Upper lobe of left lung (tissue), 6 donors: ENCODE results near the gene NKPD1. TPM values are rescaled to one million over a fixed set of nuclear protein-coding genes. Genes with fewer than 3 reads are reported as not detected.

ENCODE experiments used
- ATAC-seq, 2 donors: fragments of 200-7000 bp; cut with Tn5 transposase; one replicate each; pipeline ENCODE4 v1.9.1; 2022; ENCODE audit warnings: mild to moderate bottlenecking in 2 of 2, moderate library complexity in 2 of 2; ENCODE audit not compliant: low FRiP score in 2 of 2
- DNase-seq, 2 donors: peaks; one replicate each; pipeline ENCODE4 v3.0.0-alpha.2; 2019 to 2020
- H3K27ac ChIP-seq, 4 donors: fragments of 200-600 bp; sonication (generic); one replicate each; pipeline ENCODE4 v1.5.1; 2016 to 2019
- H3K27me3 ChIP-seq, 4 donors: fragments of 200-600 bp; sonication (generic); one replicate each; pipeline ENCODE4 v1.5.1; 2017 to 2019
- H3K36me3 ChIP-seq, 4 donors: fragments of 200-600 bp; sonication (generic); one replicate each; pipeline ENCODE4 v1.5.1; 2016 to 2019
- H3K4me1 ChIP-seq, 4 donors: fragments of 200-600 bp; sonication (generic); one replicate each; pipeline ENCODE4 v1.5.1; 2018 to 2019
- H3K4me3 ChIP-seq, 4 donors: fragments of 200-600 bp; sonication (generic); one replicate each; pipeline ENCODE4 v1.5.1; 2017 to 2019; ENCODE audit warnings: mild to moderate bottlenecking in 2 of 4, moderate library complexity in 1 of 4
- H3K9me3 ChIP-seq, 4 donors: fragments of 200-600 bp; sonication (generic); one replicate each; pipeline ENCODE4 v1.5.1; 2018 to 2019
- CTCF ChIP-seq, 6 experiments: fragments of 450-650 bp in 4 of 6; fragments of 200-600 bp in 2 of 6; sonication (generic) in 2 of 6; IDR thresholded peaks; one replicate each; pipeline ENCODE4 v1.5.1; 2016 to 2019; ENCODE audit warnings: antibody characterized with exemption in 6 of 6
- EP300 ChIP-seq, 4 donors: sonication (generic); formaldehyde crosslinking; IDR thresholded peaks; one replicate each; pipeline ENCODE4 v1.5.1; 2017; ENCODE audit warnings: antibody characterized with exemption in 4 of 4, control low read depth in 2 of 4
- POLR2A ChIP-seq, 4 donors: fragments of 450-650 bp; IDR thresholded peaks; one replicate each; pipeline ENCODE4 v1.5.1; 2016 to 2017; ENCODE audit warnings: antibody characterized with exemption in 4 of 4, mild to moderate bottlenecking in 2 of 4
- POLR2AphosphoS5 ChIP-seq, 2 donors: sonication (generic); formaldehyde crosslinking; IDR thresholded peaks; one replicate each; pipeline ENCODE4 v1.5.1; 2017; ENCODE audit warnings: antibody characterized with exemption in 2 of 2
- WGBS, 2 donors: methylation state at CpG; one replicate each; pipeline ENCODE4 v1.1.5; 2017 to 2018; 5-methylcytosine and 5-hydroxymethylcytosine counted together
- total RNA-seq, 6 donors: library from RNA; depleted of rRNA in 4 of 6; stranded (reverse); fragments of >200 nt in 4 of 6; gene quantifications; one replicate each; pipeline versions ENCODE4 v1.1.0 to v1.2.1, GENCODE V29; 2016 to 2021
- donor health status: DM: no; HTN: no; CAD: no; lungs with moderate emphysema.
- donor health status: DM: no; HTN: yes; CAD: no; lungs with severe emphysema.

The NKPD1 gene
- total RNA-seq, 6 donors from 2014 or later: under 0.01 to 1.00 (median 0.17) TPM; not detected in 1

- H3K27me3 ChIP-seq: no peaks in the 10 kb centered on the region
- no peaks in the 10 kb centered on the region for H3K9me3 ChIP-seq
- H3K4me3 ChIP-seq: no peak overlapping the region
- ATAC-seq (no peak), DNase-seq (no peak)
- no peak for TF ChIP-seq EP300 (IDR thresholded peaks at IDR 0.05)
- no peak for TF ChIP-seq POLR2AphosphoS5 (IDR thresholded peaks at IDR 0.05)
- TF ChIP-seq CTCF (IDR thresholded peaks at IDR 0.05): no peak
- no peak for TF ChIP-seq POLR2A (IDR thresholded peaks at IDR 0.05)
- WGBS, 2 donors: 92 to 95% methylated on average over 7 to 9 of the region's 9 CpGs
- H3K27ac ChIP-seq: no peak overlapping the region
- peaks cover 0 to 5% (median 0%) of the 10 kb centered on the region in 4 donors for H3K36me3 ChIP-seq
- H3K4me1 ChIP-seq: peaks cover 0 to 32% (median 2%) of the 10 kb centered on the region in 4 donors
Measured at GRCh38 chr19:45125360-45125759, 35.4 kb downstream of the NKPD1 start.

- DNase-seq (no peak), ATAC-seq (no peak)
- no peaks in the 10 kb centered on the region for H3K27me3 ChIP-seq
- peaks cover 0 to 37% (median 2%) of the 10 kb centered on the region in 4 donors for H3K4me1 ChIP-seq
- WGBS, 2 donors: 69 to 80% methylated on average over 6 of the region's 6 CpGs
- no peak overlapping the region for H3K4me3 ChIP-seq
- TF ChIP-seq POLR2AphosphoS5 (IDR thresholded peaks at IDR 0.05): no peak
- no peak for TF ChIP-seq EP300 (IDR thresholded peaks at IDR 0.05)
- TF ChIP-seq CTCF (IDR thresholded peaks at IDR 0.05): no peak
- no peak for TF ChIP-seq POLR2A (IDR thresholded peaks at IDR 0.05)
- H3K36me3 ChIP-seq: peaks cover 0 to 5% (median 0%) of the 10 kb centered on the region in 4 donors
- H3K27ac ChIP-seq: no peak overlapping the region
- no peaks in the 10 kb centered on the region for H3K9me3 ChIP-seq
Measured at GRCh38 chr19:45124021-45124420, 36.8 kb downstream of the NKPD1 start.

- H3K27ac ChIP-seq: no peak overlapping the region
Measured at GRCh38 chr19:45123440-45123850, 37.3 kb downstream of the NKPD1 start.

GRCh38 chr19:45122832-45123231, 38.0 kb downstream of the NKPD1 start:
- peaks cover under 1 to 47% (median 4%) of the 10 kb centered on the region in 4 donors for H3K4me1 ChIP-seq
- no peak overlapping the region for H3K4me3 ChIP-seq
- no peak for TF ChIP-seq POLR2AphosphoS5 (IDR thresholded peaks at IDR 0.05)
- TF ChIP-seq POLR2A (IDR thresholded peaks at IDR 0.05): no peak
- no peak for TF ChIP-seq EP300 (IDR thresholded peaks at IDR 0.05)
- no peak for TF ChIP-seq CTCF (IDR thresholded peaks at IDR 0.05)
- no peak overlapping the region for H3K27ac ChIP-seq
- 89 to 96% methylated on average over 5 to 6 of the region's 6 CpGs for WGBS, 2 donors
- H3K27me3 ChIP-seq: no peaks in the 10 kb centered on the region
- ATAC-seq (no peak), DNase-seq (no peak)
- H3K9me3 ChIP-seq: no peaks in the 10 kb centered on the region
- no peaks in the 10 kb centered on the region for H3K36me3 ChIP-seq

More at GRCh38 chr19:45123440-45123850, 37.3 kb downstream of the NKPD1 start:
- TF ChIP-seq EP300 (IDR thresholded peaks at IDR 0.05) (no peak), POLR2AphosphoS5 (IDR thresholded peaks at IDR 0.05) (no peak), POLR2A (IDR thresholded peaks at IDR 0.05) (no peak), CTCF (IDR thresholded peaks at IDR 0.05) (no peak)
- H3K36me3 ChIP-seq: no peaks in the 10 kb centered on the region
- no peaks in the 10 kb centered on the region for H3K27me3 ChIP-seq
- no peak overlapping the region for H3K4me3 ChIP-seq
- peaks cover 0 to 41% (median 4%) of the 10 kb centered on the region in 4 donors for H3K4me1 ChIP-seq
- ATAC-seq (no peak), DNase-seq (no peak)
- WGBS, 2 donors: 68 to 71% methylated on average over 9 of the region's 9 CpGs
- H3K9me3 ChIP-seq: no peaks in the 10 kb centered on the region

GRCh38 chr19:45121827-45122345, 38.9 kb downstream of the NKPD1 start:
- Histone ChIP-seq H3K27ac (no peak overlapping the region), H3K36me3 (no peaks in the 10 kb centered on the region), H3K27me3 (no peaks in the 10 kb centered on the region), H3K9me3 (no peaks in the 10 kb centered on the region), H3K4me1 (peaks cover 8 to 56% (median 11%) of the 10 kb centered on the region in 4 donors), H3K4me3 (no peak overlapping the region)
- WGBS, 2 donors: 90 to 92% methylated on average over 11 of the region's 11 CpGs
- no peak for DNase-seq
- ATAC-seq: no peak
- TF ChIP-seq EP300 (IDR thresholded peaks at IDR 0.05) (no peak), POLR2A (IDR thresholded peaks at IDR 0.05) (no peak), CTCF (IDR thresholded peaks at IDR 0.05) (no peak), POLR2AphosphoS5 (IDR thresholded peaks at IDR 0.05) (no peak)
